DMS79 treated with DMSO at 0.1 percent for 48 hours (cell line): ENCODE results near the gene ATP2B1.
"Not testable (repeated sequence)": the region's sequence is repeated elsewhere in the genome, so short reads cannot be mapped to it uniquely, and the experiment has no call there.

ENCODE experiments used
- DNase-seq: peaks from one replicate; lab custom pipeline; 2025; lab: John Stamatoyannopoulos, UW

ATP2B1 gene

GRCh38 chr12:89712706-89713105 lies 4.1 kb upstream of the ATP2B1 start:
- DNase-seq, result no peak

- DNase-seq, result no peak
Measured at GRCh38 chr12:89710873-89711750, 2.5 kb upstream of the ATP2B1 start.

DNA sequence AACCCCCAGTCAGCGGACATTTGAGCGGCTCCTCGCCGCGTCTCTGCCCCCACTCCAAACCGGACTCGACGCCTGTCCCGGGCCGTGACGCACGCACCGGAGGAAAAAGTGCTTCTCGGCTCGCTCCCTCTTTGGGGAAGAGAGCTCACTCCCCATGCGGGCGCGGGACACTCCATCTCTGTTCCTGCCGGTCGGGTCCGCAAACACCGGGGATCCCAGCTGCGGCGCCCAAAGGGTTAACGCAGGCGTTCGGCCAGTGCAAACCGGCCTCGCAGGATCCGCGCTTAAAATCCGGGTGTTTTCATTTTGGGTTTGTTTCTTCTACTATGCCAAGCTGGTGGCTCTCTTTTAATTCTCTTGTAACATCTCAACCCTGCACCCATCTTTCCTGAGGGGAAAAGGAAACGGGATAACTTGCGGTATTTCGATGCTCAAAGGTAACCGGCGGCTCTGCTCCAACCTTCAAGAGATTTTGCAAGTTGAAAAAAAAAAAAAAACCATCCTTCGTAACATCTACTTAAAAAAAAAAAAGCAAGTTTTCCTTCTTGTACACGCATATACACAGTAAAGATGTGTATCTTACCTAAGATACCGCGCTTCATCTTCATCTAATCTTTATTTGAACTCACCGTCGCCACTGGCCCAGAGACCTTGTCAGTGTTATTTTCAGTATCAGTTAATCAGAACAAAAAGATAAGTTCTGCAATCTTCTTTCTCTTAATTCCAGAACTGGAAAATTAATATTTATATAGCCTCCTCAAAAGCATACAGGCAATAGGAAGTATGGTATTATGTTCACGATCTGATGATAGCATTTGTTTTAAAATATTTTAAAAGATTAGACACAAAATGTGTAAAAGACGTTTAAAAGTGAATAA lies 1.6 kb upstream of the ATP2B1 start:
- DNase-seq, result no peak

GRCh38 chr12:89709157-89709994 lies 738 bp upstream of the ATP2B1 start:
- peak; percentile 93 for DNase-seq

DNA sequence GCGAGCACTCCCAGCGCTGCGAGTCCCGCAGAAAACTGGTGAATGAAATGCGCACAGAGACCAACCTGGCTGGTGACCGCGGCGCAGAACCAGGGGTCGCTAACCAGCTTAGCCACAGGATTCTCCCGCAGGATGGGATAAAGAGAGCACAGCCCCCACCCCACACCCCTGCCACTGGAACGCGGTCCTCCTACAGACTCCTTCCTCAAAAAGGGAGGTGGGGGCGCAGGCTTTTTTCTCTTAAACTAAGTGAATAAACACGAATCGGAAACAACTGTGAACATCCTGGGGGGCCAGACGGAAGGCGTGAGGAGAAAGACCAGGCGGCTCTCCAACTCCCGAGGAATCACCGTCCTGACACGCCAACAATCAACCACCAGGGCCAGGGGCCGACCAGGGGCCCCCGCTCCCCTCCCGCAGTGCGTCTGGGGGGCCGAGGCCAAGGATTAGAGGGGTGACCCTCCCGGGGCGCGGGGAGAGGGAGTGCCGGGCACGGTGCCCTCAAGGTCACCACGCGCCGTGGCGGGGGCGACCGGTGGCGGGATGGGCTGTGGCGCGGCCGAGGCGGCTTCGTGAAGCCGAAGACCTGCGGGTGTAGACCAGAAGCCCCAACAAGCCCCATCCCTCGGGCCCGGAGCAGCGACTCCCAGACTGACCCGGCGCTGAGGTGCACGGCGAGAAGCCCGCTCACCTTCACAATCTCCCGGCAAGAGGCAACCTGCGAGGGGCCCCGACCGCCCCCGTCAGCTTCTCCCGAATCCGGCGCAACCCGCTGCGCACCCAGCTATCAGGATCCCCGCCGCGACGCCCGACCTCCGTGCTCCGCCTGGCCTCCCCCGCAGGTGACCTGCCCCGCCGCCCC lies 704 bp downstream of the ATP2B1 start:
- DNase-seq, result peak; percentile 13

- DNase-seq, result peak; percentile 16
Measured at GRCh38 chr12:89706986-89707702, 1.5 kb downstream of the ATP2B1 start.

DNA sequence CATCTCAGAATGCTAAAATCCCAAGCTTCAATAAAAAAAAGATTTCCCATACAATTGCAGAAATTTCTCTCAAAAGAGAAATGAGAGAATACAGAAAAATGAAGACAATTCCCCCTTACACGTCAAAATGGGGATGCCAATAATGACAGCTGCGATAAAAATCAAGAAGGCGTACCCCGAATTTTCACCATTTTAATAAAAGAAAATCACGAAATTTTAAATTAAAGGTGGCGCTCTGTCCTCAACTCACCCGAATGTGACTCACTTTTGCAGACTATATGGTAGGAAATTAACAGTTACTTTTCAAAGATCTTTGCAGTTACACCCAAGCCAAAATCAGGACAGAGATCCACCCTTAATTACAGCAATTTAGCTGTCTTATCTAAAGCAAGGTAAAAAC lies 2.1 kb downstream of the ATP2B1 start:
- no peak for DNase-seq

DNA sequence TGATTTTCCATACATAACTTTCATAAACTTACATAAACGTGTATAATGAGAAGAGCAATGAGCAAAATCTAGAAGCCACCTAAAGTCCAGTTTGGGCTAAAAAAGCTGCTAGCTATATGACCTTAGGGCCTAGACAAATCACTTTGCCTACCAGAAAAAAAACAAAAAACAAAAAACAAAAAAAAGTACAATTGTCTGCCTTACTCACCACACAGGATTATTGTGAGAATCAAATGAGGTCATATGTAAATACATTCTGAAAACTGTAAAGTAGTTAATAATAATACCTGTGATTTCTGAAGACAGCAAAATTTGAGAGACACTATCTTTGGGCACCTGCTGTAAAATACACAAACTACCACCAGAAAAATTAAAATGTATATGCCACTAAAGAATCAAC lies 4.2 kb downstream of the ATP2B1 start:
- DNase-seq, result no peak

DNA sequence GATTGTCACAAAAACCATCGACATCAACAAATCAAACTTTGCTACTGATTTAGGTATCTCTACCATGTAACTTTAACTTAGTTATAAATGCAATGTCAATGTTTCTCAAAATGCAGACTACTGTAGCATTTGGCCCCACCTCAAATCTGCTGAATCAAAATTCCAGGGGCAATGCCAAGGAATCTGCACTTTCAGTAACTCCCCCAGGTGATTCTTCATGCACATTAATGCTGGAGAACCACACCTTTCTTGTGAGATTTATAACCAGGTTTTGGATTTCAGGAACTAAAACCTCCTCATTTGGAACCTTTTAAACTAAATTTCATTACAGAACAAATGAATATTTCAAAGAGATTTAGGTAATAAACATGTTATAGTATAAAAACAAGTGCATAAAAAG lies 4.9 kb downstream of the ATP2B1 start:
- no peak for DNase-seq

GRCh38 chr12:89702503-89702902 lies 6.1 kb downstream of the ATP2B1 start:
- no peak for DNase-seq

DNA sequence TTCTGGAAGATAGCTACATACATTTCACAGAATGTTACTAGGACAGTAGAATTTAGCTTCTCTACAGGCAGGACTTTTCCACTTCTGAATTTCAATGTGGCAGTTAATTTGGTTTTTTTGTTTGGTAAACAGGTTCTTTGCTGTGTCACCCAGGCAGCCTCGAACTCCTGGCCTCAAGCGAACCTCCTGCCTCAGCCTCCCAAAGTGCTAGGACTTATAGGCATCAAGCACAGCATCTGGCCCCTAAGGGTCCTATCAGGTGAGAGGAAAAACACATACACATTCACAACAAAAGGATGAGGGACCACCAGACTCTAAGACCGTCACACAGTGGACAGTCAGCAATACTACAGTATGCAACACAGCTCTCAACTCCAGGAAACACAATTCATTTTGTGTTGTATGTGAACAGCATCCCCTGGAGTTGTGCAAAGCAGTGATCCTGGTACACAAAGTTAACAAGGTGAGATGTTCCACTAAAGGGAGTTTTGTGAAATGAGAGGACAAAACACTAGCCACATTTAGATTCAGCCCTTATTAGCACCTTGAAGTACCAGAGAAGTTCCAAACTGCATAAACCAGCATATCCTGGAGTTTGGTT lies 6.9 kb downstream of the ATP2B1 start:
- DNase-seq, result no peak

DNA sequence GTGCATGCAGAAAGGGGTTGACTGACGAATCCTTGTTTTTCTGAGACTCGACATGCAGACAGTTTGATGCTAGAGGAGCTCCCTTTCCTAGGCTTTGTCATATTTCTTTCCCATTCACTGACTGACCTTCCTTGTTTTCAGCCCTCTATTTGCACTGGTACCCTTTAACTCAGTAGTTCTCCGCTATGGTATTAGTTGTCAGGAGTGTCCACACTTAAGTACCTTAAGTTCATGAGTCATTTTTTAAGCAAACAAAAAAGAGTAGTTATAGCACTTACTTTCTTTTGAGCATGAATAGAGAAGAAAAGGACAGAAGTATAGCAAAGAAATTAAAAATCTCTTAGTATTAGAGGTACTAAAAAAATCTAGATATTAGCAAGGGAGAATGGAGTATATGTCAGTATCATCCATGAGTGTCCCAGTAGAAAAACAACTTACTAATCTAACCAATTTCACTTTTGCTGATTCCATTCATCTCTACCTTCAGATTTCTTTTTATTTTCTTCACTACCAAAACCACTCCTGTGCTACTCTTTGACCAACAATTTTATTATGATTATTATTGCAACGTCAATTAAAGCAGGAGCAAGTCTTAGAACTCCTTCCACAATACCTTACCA lies 8.3 kb downstream of the ATP2B1 start:
- DNase-seq, result no peak

- DNase-seq, result no peak
Measured at GRCh38 chr12:89698607-89699006, 10.0 kb downstream of the ATP2B1 start.

GRCh38 chr12:89697728-89698127 lies 10.9 kb downstream of the ATP2B1 start:
- not testable (repeated sequence) for DNase-seq

DNA sequence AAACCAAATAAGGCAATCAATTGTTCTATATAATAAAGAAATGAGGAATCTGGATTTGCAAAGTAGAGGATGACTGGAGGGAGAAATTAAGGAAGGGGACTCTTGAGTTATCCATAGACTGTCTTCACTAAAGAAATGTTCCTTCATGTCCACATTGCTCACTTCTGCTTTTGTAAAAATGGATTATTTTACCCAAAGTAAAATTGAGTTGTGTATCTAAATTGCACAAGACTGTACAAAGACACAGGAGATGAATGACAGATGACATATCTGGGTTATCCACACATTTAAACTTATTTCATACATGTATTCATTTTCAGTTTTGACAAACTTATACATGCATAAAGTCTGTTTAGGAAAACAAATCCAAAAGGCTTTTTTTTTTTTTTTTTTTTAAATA lies 11.3 kb downstream of the ATP2B1 start:
- DNase-seq, result no peak

DNA sequence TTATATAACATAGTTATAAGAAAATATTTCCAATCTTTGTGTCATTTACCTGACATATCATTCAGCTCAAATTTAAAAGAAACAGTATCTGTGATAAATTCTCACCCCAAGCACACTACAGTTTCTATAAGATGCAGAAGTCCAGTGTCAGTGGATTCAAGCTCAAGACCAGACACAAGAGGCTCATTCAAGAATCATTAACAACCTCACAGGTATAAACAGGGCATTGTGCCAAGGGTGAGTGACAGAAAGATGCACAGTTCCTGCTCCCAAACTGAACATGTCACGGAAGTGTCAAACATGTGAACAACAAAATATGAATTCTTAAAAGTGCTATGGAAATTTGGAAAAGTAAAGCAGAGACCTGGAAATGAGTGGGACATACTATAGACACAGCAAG lies 12.8 kb downstream of the ATP2B1 start:
- no peak for DNase-seq

- DNase-seq, result no peak
Measured at GRCh38 chr12:89695100-89695499, 13.5 kb downstream of the ATP2B1 start.

GRCh38 chr12:89694542-89694941 lies 14.1 kb downstream of the ATP2B1 start:
- no peak for DNase-seq

DNA sequence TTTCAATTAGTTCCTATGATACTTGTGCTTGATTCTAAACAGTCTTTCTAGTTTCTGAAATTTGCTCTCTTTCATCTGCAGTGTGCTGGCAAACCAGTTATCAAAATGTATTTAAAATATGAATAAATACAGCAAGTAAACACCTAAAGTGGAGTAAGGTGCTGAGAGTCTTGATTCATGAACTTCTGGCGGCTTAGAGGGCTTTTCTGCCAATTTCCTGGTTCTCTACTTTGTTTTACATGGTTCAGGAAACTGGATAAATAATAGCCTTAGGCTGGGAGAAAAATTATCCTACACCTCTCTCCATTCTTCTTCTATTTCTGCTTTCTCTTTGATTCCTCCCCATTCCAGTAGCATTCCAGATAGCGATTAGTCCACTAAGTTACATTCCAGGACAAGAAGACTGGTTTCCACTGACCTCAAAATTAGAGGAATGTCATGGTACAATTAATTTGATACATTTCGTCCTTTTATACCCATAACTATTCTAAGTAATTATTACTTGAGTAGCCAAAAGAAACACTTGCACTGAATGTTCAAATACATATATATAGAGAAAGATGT lies 14.9 kb downstream of the ATP2B1 start:
- DNase-seq, result no peak
